HCT116 (cell line): Measurements from ENCODE around the gene SLC25A39. TPM values are rescaled to one million over a fixed set of nuclear protein-coding genes. Genes with fewer than 3 reads are reported as not detected.
A peak's percentile ranks its signal among the peaks of the same experiment; 100 is the strongest.

ENCODE experiments used
- ATAC-seq: fragments of 200-7000 bp; cut with Tn5 transposase; 2 replicates; pipeline ENCODE4 v1.9.1; 2020; ENCODE audit warnings: mild to moderate bottlenecking, moderate library complexity
- BruUV-seq: library from RNA; stranded (reverse); fragments of 400-500 nt; replicated peaks from 2 replicates; lab custom pipeline; 2021; lab: Mats Ljungman, UMichigan
- CTCF ChIA-PET: fragments of 300-600 bp; sonication (Branson Sonifier 250); formaldehyde crosslinking; loops from one replicate; lab custom pipeline; 2021; ENCODE audit warnings: antibody characterized with exemption; lab: Charles Lee
- POLR2A ChIA-PET: fragments of 300-600, 350-600 bp; sonication (Branson Sonifier 250); formaldehyde crosslinking; loops from one replicate; lab custom pipeline; 2021; ENCODE audit warnings: antibody characterized with exemption; lab: Charles Lee
- RAD21 ChIA-PET, 2 experiments: fragments of 300-600 bp; sonication (Branson Sonifier 250); formaldehyde crosslinking; loops; one replicate each; lab custom pipeline; 2023; ENCODE audit warnings: low total read pairs in 2 of 2; ENCODE audit not compliant: uncharacterized antibody in 2 of 2, unreplicated experiment in 2 of 2, low non-redundant PET in 1 of 2; lab: Charles Lee
- DNase-seq: peaks from one replicate; pipeline ENCODE4 v3.0.0-alpha.2; 2010; ENCODE audit warnings: low read depth, low spot score
- H2AFZ ChIP-seq: fragments of 200-600 bp; shearing (Covaris generic), sonication (generic); 2 replicates; pipeline ENCODE4 v1.6.1; 2017; ENCODE audit warnings: low read depth, mixed run types, mixed read lengths, antibody characterized with exemption, low read length; ENCODE audit not compliant: poor library complexity, severe bottlenecking
- H3K27ac ChIP-seq: 2 replicates; pipeline ENCODE4 v1.5.1; 2012; ENCODE audit warnings: low read depth, low read length
- H3K27me3 ChIP-seq: fragments of 200-600 bp; sonication (generic); 2 replicates; pipeline ENCODE4 v1.6.1; 2016; ENCODE audit warnings: mixed run types, low read length, mixed read lengths; ENCODE audit not compliant: insufficient read depth
- H3K36me3 ChIP-seq, 2 experiments: fragments of 200-500 bp in 1 of 2; fragments of 200-600 bp in 1 of 2; sonication (Bioruptor generic) in 1 of 2; sonication (generic) in 1 of 2; 2 replicates each; pipeline versions ENCODE4 v1.5.1 to v1.6.1; 2014 to 2016; ENCODE audit warnings: low read length in 2 of 2, inconsistent platforms in 1 of 2, mixed read lengths in 1 of 2, mixed run types in 1 of 2; ENCODE audit not compliant: insufficient read depth in 2 of 2, control insufficient read depth in 1 of 2
- H3K4me1 ChIP-seq, 2 experiments: fragments of 200-600 bp in 1 of 2; sonication (generic) in 1 of 2; 2 replicates each; pipeline versions ENCODE4 v1.5.1 to v1.6.1; 2012 to 2017; ENCODE audit warnings: low read length in 2 of 2, inconsistent platforms in 1 of 2, mild to moderate bottlenecking in 1 of 2, mixed read lengths in 1 of 2, mixed run types in 1 of 2, moderate library complexity in 1 of 2; ENCODE audit not compliant: insufficient read depth in 2 of 2, control insufficient read depth in 1 of 2
- H3K4me2 ChIP-seq: fragments of 200-600 bp; sonication (generic); 2 replicates; pipeline ENCODE4 v1.6.1; 2017; ENCODE audit warnings: mixed run types, low read length, mixed read lengths
- H3K4me3 ChIP-seq, 2 experiments: fragments of 200-600 bp in 1 of 2; sonication (generic) in 1 of 2; replicated peaks in 1 of 2; 2 replicates each; pipeline ENCODE4 v1.5.1; 2011 to 2016; ENCODE audit warnings: low read length in 2 of 2, control low read depth in 1 of 2, low read depth in 1 of 2, mild to moderate bottlenecking in 1 of 2, mixed read lengths in 1 of 2, mixed run types in 1 of 2
- H3K79me2 ChIP-seq: fragments of 200-600 bp; sonication (generic); 2 replicates; pipeline ENCODE4 v1.6.1; 2017; ENCODE audit warnings: mild to moderate bottlenecking, mixed run types, low read length, moderate library complexity, mixed read lengths; ENCODE audit not compliant: insufficient read depth
- H3K9ac ChIP-seq: fragments of 200-600 bp; sonication (generic); 2 replicates; pipeline ENCODE4 v1.6.1; 2016; ENCODE audit warnings: low read length, mixed read lengths
- H3K9me2 ChIP-seq: fragments of 200-600 bp; sonication (generic), shearing (Covaris generic); 2 replicates; pipeline ENCODE4 v1.6.1; 2017; ENCODE audit warnings: mixed run types, mild to moderate bottlenecking, moderate library complexity; ENCODE audit not compliant: insufficient read depth
- H3K9me3 ChIP-seq, 2 experiments: fragments of 200-500 bp in 1 of 2; fragments of 200-600 bp in 1 of 2; sonication (Bioruptor generic) in 1 of 2; sonication (generic) in 1 of 2; 2 replicates each; pipeline ENCODE4 v1.6.1; 2014 to 2017; ENCODE audit warnings: low read length in 2 of 2, mixed read lengths in 2 of 2, inconsistent platforms in 1 of 2, low read depth in 1 of 2, mild to moderate bottlenecking in 1 of 2, mixed run types in 1 of 2, moderate library complexity in 1 of 2; ENCODE audit not compliant: control insufficient read depth in 1 of 2, insufficient read depth in 1 of 2
- H4K20me1 ChIP-seq: fragments of 200-600 bp; sonication (generic), shearing (Covaris generic); 2 replicates; pipeline ENCODE4 v1.6.1; 2017; ENCODE audit warnings: mixed run types, mild to moderate bottlenecking, moderate library complexity; ENCODE audit not compliant: insufficient read depth
- EGR1 ChIP-seq: IDR thresholded peaks from 2 replicates; pipeline ENCODE4 v1.6.1; 2012; ENCODE audit warnings: low read depth
- JUND ChIP-seq: IDR thresholded peaks from 2 replicates; pipeline ENCODE4 v1.6.1; 2012
- MAX ChIP-seq: IDR thresholded peaks from 2 replicates; pipeline ENCODE4 v1.6.1; 2012
- POLR2A ChIP-seq: IDR thresholded peaks from 2 replicates; pipeline ENCODE4 v1.7.0; 2011; ENCODE audit warnings: borderline replicate concordance; ENCODE audit not compliant: insufficient read depth, insufficient read length; ENCODE audit errors: extremely low read depth
- SRF ChIP-seq: IDR thresholded peaks from 2 replicates; pipeline ENCODE4 v1.6.1; 2012; ENCODE audit warnings: low read depth
- ZFX ChIP-seq: fragments of 450-650 bp; IDR thresholded peaks from 2 replicates; pipeline ENCODE4 v1.6.1; 2017
- intact Hi-C: fragments of 100-400 bp; cut with micrococcal nuclease; formaldehyde crosslinking; loops from 2 replicates; pipeline ENCODE4 v1.10.0; 2022
- total RNA-seq: library from RNA; stranded (reverse); gene quantifications from one replicate; pipeline ENCODE4 v1.2.1, GENCODE V29; 2021; ENCODE audit not compliant: unreplicated experiment

SLC25A39 gene
- total RNA-seq, 1 experiment from 2014 or later = 326 TPM

GRCh38 chr17:44324092-44324570, 492 bp downstream of the SLC25A39 start:
- ATAC-seq (0 out of 2 replicates have a peak, but pooled peaks have one; percentile 1), DNase-seq (no peak)
- peaks cover 19 to 33% of the 10 kb centered on the region in 2 experiments; a peak in 3 of 4 replicates for H3K36me3 ChIP-seq
- no peaks in the 10 kb centered on the region for H3K9me3 ChIP-seq
- H3K9me2 ChIP-seq = no peaks in the 10 kb centered on the region
- no peak for TF ChIP-seq EGR1
- peak; percentile 45; the same call in 1 of the 2 replicates for TF ChIP-seq MAX
- H3K4me3 ChIP-seq = peak overlapping the region; percentile 60 to 87
- peak overlapping the region; percentile 77 for H3K4me2 ChIP-seq
- intact Hi-C loops = loop anchor here (2.0 kb wide), 1 partner anchor 77 kb away; no protein-coding TSS in a partner anchor
- peak overlapping the region; percentile 98 for H3K27ac ChIP-seq
- peak overlapping the region; percentile 97 for H3K9ac ChIP-seq
- H3K79me2 ChIP-seq = peaks cover 55% of the 10 kb centered on the region
- H2AFZ ChIP-seq = no peak overlapping the region
- BruUV-seq = no TSS peak
- H4K20me1 ChIP-seq = no peaks in the 10 kb centered on the region
- CTCF ChIA-PET = interaction anchor here (1.2 to 1.7 kb wide), 3 partner anchors 21 to 114 kb away, joined by 5 to 7 read pairs (median 6); partner anchors contain the start of genes GRN and UBTF
- H3K27me3 ChIP-seq = no peaks in the 10 kb centered on the region
- POLR2A ChIA-PET = interaction anchor here (1.2 to 2.0 kb wide), 2 partner anchors 21 to 114 kb away, joined by 3 to 6 read pairs; partner anchors contain the start of gene GRN
- RAD21 ChIA-PET = no interaction called here
- peaks cover 15 to 30% of the 10 kb centered on the region in 2 experiments for H3K4me1 ChIP-seq

DNA sequence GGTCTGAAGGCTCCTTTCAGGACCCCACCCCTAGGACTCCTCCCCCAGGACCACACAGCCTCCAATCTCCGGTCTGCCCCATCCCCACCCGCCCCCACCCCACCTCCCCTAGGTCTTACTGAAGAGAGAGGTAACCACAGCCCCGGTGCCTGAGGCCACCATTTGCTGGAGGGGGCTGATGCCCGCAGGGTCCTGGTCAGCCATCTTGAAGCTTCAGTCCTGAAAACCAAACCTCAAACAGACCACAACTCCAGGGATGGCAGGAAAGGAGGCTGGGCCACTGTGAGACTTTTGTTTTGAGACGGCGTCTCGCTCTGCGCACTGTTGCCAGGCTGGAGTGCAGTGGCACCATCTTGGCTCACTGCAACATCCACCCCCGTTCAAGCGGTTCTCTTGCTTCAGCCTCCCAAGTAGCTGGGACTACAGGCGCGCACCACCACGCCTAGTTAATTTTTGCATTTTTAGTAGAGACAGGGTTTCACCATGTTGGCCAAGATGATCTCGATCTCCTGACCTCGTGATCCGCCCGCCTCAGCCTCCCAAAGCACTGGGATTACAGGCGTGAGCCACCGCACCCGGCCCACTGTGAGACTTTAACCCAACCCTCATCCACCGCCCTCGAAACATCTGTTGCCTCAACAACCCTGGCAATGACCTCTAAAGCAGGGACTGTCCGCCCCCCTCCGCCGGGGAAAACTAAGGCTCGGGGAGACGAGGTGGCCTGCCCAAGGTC, 1.1 kb downstream of the SLC25A39 start:
- H3K4me2 ChIP-seq = peak overlapping the region; percentile 77
- intact Hi-C loops = loop anchor here (2.0 kb wide), 1 partner anchor 77 kb away; no protein-coding TSS in a partner anchor
- peaks cover 11 to 25% of the 10 kb centered on the region in 2 experiments for H3K4me1 ChIP-seq
- H2AFZ ChIP-seq = no peak overlapping the region
- no peaks in the 10 kb centered on the region for H3K27me3 ChIP-seq
- H3K36me3 ChIP-seq = peaks cover 19 to 33% of the 10 kb centered on the region in 2 experiments; a peak in 3 of 4 replicates
- DNase-seq = no peak
- POLR2A ChIA-PET = interaction anchor here (2.0 kb wide), 1 partner anchor 22 kb away, joined by 6 read pairs; the partner anchor contains the start of gene GRN
- peak overlapping the region; percentile 98 for H3K27ac ChIP-seq
- peaks cover 55% of the 10 kb centered on the region for H3K79me2 ChIP-seq
- TF ChIP-seq JUND (no peak), SRF (no peak), POLR2A (no peak), ZFX (no peak)
- TF ChIP-seq, all 23 proteins: peak for 0
- Histone ChIP-seq H3K4me3 (peak overlapping the region; percentile 60 to 87), H3K9me3 (no peaks in the 10 kb centered on the region), H3K9me2 (no peaks in the 10 kb centered on the region), H4K20me1 (no peaks in the 10 kb centered on the region), H3K9ac (peak overlapping the region; percentile 97)
- CTCF ChIA-PET = no interaction called here
- RAD21 ChIA-PET = no interaction called here
- BruUV-seq = TSS peak; percentile 61
- ATAC-seq = no peak
